UCSD-AML1 (cell line): ENCODE results near the gene CDKN1A.

ENCODE experiments used
- DNase-seq: peaks from one replicate; lab custom pipeline; 2025; ENCODE audit not compliant: unreplicated experiment; lab: John Stamatoyannopoulos, UW

The CDKN1A gene

GRCh38 chr6:36655085-36655724, 23.3 kb upstream of the CDKN1A start:
- DNase-seq = no peak

- DNase-seq = no peak
These were observed 22.1 kb upstream of the CDKN1A start for GRCh38 chr6:36656441-36656840.

- DNase-seq = no peak
These were observed 21.2 kb upstream of the CDKN1A start for GRCh38 chr6:36657271-36657670.

GRCh38 chr6:36657942-36658544, 20.5 kb upstream of the CDKN1A start:
- DNase-seq = no peak

- DNase-seq = no peak
These were observed 19.2 kb upstream of the CDKN1A start for GRCh38 chr6:36659271-36659670.

- DNase-seq = no peak
These were observed 17.6 kb upstream of the CDKN1A start for GRCh38 chr6:36660771-36661471.

DNA sequence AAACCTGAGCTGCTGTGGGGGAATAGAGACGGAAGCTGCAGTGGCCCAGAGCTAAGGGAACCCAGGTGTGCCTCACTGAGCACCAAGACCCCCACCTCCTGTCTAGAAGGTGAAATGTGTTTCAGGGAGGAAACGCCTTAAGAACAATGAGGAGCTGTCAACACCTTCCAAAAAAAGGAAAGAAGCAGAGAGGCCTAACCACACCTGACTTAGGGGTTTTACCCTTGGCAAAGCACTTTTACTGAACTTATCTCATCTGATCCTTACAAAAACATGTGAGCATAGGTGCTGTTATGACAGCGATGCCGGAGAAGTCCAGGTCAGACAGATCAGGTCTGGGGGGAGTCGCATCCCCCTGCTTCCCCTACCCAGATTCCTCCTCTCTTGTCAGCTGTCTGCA, 16.1 kb upstream of the CDKN1A start:
- no peak for DNase-seq

DNA sequence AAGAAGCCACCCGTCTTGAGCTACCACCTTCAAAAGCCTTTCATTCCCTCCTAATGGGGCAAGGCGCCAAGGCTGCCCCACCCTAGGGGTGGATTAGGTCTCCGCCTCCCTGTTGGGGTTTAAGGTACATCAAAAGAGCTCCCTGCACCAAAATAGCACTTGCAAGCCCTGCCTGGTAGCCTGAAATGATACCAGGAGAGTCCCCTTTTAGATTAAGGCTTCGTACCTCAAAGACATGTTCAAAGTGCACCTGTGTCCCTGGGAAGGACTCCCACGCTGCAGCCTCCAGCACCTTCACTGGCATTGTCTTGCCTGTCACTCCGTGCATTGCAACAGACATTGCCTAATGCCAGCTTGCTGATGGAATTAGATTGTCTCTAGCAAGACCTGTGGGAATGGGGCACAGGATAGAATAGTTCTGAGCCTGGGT, 15.7 kb upstream of the CDKN1A start:
- DNase-seq = no peak

DNA sequence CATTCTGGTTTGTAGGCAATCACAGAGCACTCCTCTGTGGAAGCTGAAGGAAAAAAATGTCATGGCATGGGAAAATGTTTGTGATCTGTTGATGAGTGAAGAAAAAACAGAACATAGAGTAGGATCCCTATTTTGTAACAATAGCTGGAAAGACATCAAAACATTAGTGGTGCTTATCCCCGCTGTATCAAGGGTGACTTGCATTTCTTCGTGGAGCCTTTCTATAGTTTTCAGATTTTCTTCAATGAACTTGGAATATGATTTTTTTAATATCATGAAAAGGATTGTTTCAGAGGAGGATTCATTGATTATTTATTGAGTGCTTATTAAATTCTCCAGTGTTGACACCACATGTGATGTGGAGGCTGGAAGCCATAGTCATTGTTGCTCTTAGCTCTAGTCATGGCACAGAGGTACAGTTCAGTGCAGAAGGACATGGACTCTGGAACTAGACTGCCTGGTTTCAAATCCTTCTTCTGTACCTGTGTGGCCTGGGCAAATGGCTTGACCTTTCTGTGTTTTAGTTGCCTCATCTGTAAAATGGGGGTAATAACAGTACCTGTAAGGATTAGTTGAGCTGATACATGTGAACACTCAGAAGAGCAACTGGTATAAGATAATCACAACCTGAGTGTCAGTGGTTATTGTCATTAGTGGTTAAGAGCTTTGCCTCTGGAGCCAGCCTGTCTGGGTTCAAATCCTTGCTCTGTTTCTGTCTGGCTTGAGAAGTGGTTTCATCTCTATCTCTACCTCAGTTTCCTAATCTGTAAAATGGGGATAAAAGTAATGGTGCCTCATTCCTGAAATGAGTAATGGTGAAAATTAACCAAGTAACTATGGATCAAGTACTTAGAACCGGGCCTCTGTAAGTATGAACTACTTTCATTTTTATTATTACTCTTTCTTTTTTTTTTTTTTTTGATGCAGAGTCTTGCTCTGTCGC, 14.7 kb upstream of the CDKN1A start:
- DNase-seq = no peak

DNA sequence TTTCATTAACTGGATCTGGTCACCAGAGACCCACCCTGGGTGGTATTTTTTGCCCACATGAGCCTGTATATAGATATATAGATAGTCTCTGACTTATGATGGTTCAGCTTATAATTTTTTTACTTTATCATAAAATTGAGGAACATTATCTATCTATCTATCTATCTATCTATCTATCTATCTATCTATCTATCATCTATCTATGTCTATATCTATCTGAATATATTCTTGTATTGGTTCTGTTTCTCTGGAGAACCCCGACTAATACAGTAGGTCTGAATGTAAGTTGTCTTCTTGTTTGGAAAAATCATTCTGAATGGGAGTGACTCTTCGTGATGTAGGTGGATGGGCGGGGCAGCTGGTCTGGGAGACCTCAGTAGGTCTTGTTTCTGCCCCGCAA, 13.3 kb upstream of the CDKN1A start:
- DNase-seq = no peak

DNA sequence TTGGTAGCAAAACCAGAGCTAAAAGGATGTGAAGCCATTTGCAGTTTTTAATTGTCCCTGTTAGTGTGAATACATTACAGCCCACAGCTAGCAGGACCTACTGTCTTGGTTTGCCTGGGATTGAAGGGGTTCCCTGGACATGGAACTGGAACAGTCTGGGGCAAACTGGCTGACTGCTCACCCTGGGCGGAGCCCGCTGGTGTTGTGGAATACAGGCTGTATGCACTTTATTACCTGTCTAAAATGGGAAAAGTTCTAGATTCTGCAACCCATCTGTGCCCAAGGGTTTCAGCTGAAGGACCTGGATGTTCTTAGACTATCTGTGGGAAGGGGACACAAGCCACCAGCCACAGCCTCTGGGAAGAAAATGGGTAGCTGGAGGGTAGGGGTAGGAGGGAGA, 12.2 kb upstream of the CDKN1A start:
- no peak for DNase-seq

DNA sequence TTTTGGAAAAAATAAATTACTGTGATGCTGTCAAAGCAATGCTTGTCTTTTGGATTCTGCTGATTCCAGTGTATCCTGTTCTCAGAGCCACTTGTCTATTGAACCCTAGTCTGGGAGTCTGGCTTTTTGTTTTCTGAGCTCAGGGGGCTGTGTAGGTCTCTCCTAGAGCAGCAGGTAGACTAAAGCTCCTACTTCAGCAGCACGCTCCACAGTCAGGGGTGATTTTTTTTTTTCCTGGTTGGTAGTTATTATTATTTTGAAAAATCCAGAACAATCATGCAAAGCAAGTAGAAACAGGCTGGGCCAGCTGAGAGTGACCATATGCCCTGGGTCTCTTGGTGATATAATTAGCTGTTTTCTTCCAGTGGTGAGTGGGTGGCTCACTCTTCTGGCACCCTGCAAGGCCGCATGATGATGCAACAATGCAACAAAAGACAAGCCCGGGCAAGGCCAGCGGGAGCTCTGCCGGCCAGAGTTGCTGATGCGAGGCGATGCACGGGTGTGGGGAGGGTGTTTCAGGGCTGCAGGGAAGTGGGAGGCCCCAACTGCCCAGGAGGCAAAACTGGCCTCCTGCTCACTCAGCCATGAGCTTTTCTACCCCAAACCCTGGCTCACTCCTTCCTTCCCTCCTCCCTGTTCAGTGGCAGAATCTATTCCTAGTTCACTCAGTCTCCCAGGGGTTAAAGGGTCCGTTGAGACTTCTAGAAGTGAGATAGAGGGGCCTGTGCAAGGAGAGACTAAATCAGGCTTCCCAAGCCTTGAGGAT, 11.5 kb upstream of the CDKN1A start:
- DNase-seq = peak; percentile 88

- DNase-seq = no peak
These were observed 9.9 kb upstream of the CDKN1A start for GRCh38 chr6:36668591-36668990.

DNA sequence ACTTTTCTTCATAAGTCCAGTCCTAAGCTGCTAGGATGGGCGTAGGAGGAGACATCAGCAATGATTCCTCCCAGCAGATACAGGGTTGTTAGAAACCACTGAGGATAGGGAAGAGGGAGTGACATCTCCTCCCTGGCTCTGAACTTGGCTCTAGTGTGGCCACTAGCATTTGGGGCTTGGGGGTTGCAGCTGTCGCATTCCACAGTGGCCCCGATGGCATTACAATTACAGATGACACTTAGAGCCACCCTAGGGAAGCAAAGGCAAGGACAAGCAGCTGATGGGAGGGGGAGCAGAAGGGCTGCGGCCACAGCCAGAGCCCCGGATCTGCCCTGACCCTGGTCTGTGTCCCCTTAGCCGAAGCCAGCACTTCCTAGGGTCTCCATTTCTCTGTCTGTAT, 9.5 kb upstream of the CDKN1A start:
- DNase-seq = no peak

DNA sequence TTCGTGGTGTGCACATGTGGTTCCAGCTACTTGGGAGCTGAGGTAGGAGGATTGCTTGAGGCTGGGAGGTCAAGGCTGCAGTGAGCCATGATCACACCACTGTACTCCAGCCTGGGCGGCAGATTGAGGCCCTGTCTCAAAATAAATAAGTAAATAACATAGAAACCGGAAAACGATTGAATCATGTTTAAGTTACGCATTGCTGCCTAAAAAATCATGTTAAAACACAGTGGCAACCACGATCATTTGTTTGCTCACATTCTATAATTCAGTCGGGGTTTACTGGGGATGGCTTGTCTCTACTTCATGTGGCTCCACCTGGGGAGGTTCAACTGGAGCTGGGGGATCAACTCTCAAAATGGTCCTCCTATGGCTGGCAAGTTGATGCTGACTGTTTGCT, 8.2 kb upstream of the CDKN1A start:
- no peak for DNase-seq

DNA sequence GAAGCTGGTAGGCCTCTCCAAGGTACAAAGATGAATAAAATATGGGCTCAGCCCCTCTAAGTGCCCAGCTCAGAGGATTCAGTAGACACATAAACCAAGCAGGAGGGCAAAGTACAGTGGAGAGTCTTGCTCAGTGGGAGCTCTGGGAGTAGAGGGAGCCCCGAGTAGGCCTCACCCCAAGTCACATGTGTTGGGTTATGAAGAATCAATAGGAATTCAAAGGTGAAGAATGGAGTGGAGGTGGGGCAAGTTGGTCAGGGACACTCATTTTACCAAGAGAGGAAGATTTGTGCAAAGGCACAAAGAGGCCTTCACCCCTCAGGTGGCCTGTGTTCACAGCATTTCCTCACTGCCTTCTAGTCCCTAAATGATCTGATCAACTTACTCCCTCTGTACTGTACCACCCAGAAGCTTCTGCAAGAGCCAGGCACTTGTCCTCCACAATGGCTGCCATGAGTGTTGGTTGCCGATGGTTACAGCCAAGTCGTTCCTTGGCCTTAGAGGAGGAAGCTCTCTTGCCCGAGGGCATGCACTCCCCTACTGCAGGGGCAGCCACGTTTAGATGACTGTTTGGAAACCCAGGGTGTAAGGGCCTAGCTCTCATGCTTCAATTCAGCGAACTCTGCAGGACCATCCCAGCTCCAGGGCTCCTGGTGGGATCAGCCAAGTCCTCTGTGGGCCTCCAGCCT, 6.7 kb upstream of the CDKN1A start:
- no peak for DNase-seq

DNA sequence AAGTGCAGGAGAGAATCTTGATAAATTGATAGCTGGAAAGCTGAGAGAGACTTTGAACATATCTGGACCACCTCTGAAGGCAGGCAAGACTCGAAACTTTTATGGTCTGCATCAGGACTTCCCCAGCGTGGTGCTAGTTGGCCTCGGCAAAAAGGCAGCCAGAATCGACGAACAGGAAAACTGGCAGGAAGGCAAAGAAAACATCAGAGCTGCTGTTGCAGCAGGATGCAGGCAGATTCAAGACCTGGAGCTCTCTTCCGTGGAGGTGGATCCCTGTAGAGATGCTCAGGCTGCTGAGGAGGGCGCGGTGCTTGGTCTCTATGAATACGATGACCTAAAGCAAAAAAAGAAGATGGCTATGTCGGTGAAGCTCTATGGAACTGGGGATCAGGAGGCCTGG, 4.6 kb upstream of the CDKN1A start:
- DNase-seq = no peak

- DNase-seq = no peak
These were observed 3.6 kb upstream of the CDKN1A start for GRCh38 chr6:36674942-36675341.

GRCh38 chr6:36676141-36677058, 2.1 kb upstream of the CDKN1A start:
- peak; percentile 56 for DNase-seq
